B cell (primary cell): ENCODE results near the gene BAZ2B. TPM values are rescaled to one million over a fixed set of nuclear protein-coding genes. Genes with fewer than 3 reads are reported as not detected.

Source experiments
- ATAC-seq: fragments of 200-7000 bp; cut with Tn5 transposase; one replicate; pipeline ENCODE4 v1.10.0; 2021; ENCODE audit warnings: low read depth, mild to moderate bottlenecking, moderate number of reproducible peaks, moderate library complexity
- CTCF ChIA-PET: fragments of 350-600 bp; sonication (Branson Sonifier 250); formaldehyde crosslinking; loops from one replicate; lab custom pipeline; 2021; ENCODE audit warnings: antibody characterized with exemption, inconsistent platforms; lab: Charles Lee
- POLR2A ChIA-PET: fragments of 350-600 bp; sonication (Branson Sonifier 250); formaldehyde crosslinking; loops from one replicate; lab custom pipeline; 2021; ENCODE audit warnings: antibody characterized with exemption; lab: Charles Lee
- DNase-seq: peaks from one replicate; pipeline ENCODE4 v3.0.0; 2013
- H2AFZ ChIP-seq: 2 replicates; pipeline ENCODE4 v1.6.1; 2012; ENCODE audit warnings: mild to moderate bottlenecking, low read depth, low read length; ENCODE audit not compliant: insufficient read depth, poor library complexity, severe bottlenecking
- H3K27ac ChIP-seq, 2 donors: 1 replicate in 1 of 2; 2 replicates in 1 of 2; pipeline ENCODE4 v1.5.1; 2012 to 2013; ENCODE audit warnings: low read length in 2 of 2, mild to moderate bottlenecking in 2 of 2, moderate library complexity in 1 of 2
- H3K27me3 ChIP-seq, 4 experiments: fragments of 200-600 bp in 1 of 4; sonication (generic) in 1 of 4; replicated peaks in 1 of 4; 1 replicate in 2 of 4; 2 replicates in 2 of 4; pipeline versions ENCODE4 v1.6.1 to v1.7.0; 2013 to 2016; ENCODE audit warnings: low read length in 3 of 4, mild to moderate bottlenecking in 2 of 4, mixed read lengths in 1 of 4, moderate library complexity in 1 of 4; ENCODE audit not compliant: insufficient read depth in 4 of 4, control insufficient read depth in 3 of 4; ENCODE audit errors: control extremely low read depth in 1 of 4
- H3K36me3 ChIP-seq, 2 experiments: replicated peaks in 1 of 2; 1 replicate in 1 of 2; 2 replicates in 1 of 2; pipeline versions ENCODE4 v1.6.1 to v1.7.1; 2013; ENCODE audit warnings: low read length in 1 of 2; ENCODE audit not compliant: insufficient read depth in 2 of 2, control insufficient read depth in 1 of 2; ENCODE audit errors: control extremely low read depth in 1 of 2, extremely low read depth in 1 of 2
- H3K4me1 ChIP-seq, 2 donors: fragments of 200-600 bp in 1 of 2; sonication (generic) in 1 of 2; 1 replicate in 1 of 2; 2 replicates in 1 of 2; pipeline versions ENCODE4 v1.5.1 to v1.6.1; 2013 to 2017; ENCODE audit warnings: low read length in 2 of 2; ENCODE audit not compliant: control insufficient read depth in 2 of 2, insufficient read depth in 2 of 2
- H3K4me2 ChIP-seq: replicated peaks from 2 replicates; pipeline ENCODE3; 2012; ENCODE audit warnings: mild to moderate bottlenecking, low read depth, low read length; ENCODE audit not compliant: poor library complexity, severe bottlenecking
- H3K4me3 ChIP-seq, 5 experiments: fragments of 200-600 bp in 1 of 5; sonication (generic) in 1 of 5; 1 replicate in 3 of 5; 2 replicates in 2 of 5; pipeline versions ENCODE4 v1.5.1 to v1.7.0; 2011 to 2016; ENCODE audit warnings: low read length in 4 of 5, mild to moderate bottlenecking in 4 of 5, low read depth in 2 of 5, control low read depth in 1 of 5, moderate library complexity in 1 of 5; ENCODE audit not compliant: insufficient read depth in 1 of 5; ENCODE audit errors: control extremely low read depth in 1 of 5, extremely low read depth in 1 of 5
- H3K79me2 ChIP-seq: fragments of 200-600 bp; sonication (generic); one replicate; pipeline ENCODE4 v1.6.0; 2016; ENCODE audit warnings: low read length; ENCODE audit not compliant: control insufficient read depth, insufficient read depth
- H3K9ac ChIP-seq: fragments of 200-600 bp; sonication (generic); 2 replicates; pipeline ENCODE4 v1.6.1; 2017; ENCODE audit warnings: mild to moderate bottlenecking, low read length, moderate library complexity
- H3K9me3 ChIP-seq, 3 donors: one replicate each; pipeline versions ENCODE4 v1.6.1 to v1.7.1; 2013; ENCODE audit warnings: low read length in 2 of 3; ENCODE audit not compliant: control insufficient read depth in 2 of 3, insufficient read depth in 1 of 3; ENCODE audit errors: control extremely low read depth in 1 of 3
- H4K20me1 ChIP-seq: 2 replicates; pipeline ENCODE4 v1.6.0; 2012; ENCODE audit warnings: mild to moderate bottlenecking, low read length; ENCODE audit not compliant: insufficient read depth, control insufficient read depth, poor library complexity, severe bottlenecking
- H3K27ac Mint-ChIP-seq: one replicate; pipeline ENCODE4 v1.8.0; 2021; ENCODE audit warnings: mixed read lengths
- H3K27me3 Mint-ChIP-seq: one replicate; pipeline ENCODE4 v1.8.0; 2021; ENCODE audit warnings: mixed read lengths
- H3K4me1 Mint-ChIP-seq: one replicate; pipeline ENCODE4 v1.8.0; 2021; ENCODE audit warnings: mixed read lengths
- H3K4me3 Mint-ChIP-seq: one replicate; pipeline ENCODE4 v1.8.0; 2021; ENCODE audit warnings: mixed read lengths
- H3K9me3 Mint-ChIP-seq: one replicate; pipeline ENCODE4 v1.8.0; 2022; ENCODE audit warnings: mixed read lengths; ENCODE audit not compliant: insufficient read depth
- EZH2 ChIP-seq: IDR thresholded peaks from 2 replicates; pipeline ENCODE4 v1.6.1; 2012; ENCODE audit warnings: borderline replicate concordance, low read depth, mild to moderate bottlenecking, moderate library complexity, low read length; ENCODE audit not compliant: insufficient read depth, poor library complexity, severe bottlenecking
- WGBS: methylation state at CpG from one replicate; pipeline ENCODE4 v1.1.5; 2013; ENCODE audit warnings: missing lambda C conversion rate; ENCODE audit not compliant: insufficient coverage; 5-methylcytosine and 5-hydroxymethylcytosine counted together
- intact Hi-C: fragments of 100-400 bp; cut with micrococcal nuclease; formaldehyde crosslinking; loops from one replicate; pipeline ENCODE4 v1.10.0; 2022
- polyA plus RNA-seq: library from polyadenylated mRNA; depleted of rRNA; stranded (reverse); fragments of >200 nt; gene quantifications from 2 replicates; pipeline ENCODE4 v1.2.3, GENCODE V29; 2012
- total RNA-seq, 2 donors: library from RNA; stranded (reverse); fragments of 120-200 nt in 1 of 2; gene quantifications; 1 replicate in 1 of 2; 2 replicates in 1 of 2; pipeline versions ENCODE4 v1.2.3 to v1.2.4, GENCODE V29; 2013 to 2022
- TF ChIP-seq, protein P1 (sequence below): fragments of 200-600 bp; IDR thresholded peaks from one replicate; pipeline ENCODE4 v1.8.0; 2022; ENCODE audit warnings: antibody characterized with exemption, mild to moderate bottlenecking

Gene BAZ2B
- total and polyA plus RNA-seq, 2 donors (not counting 1 experiment from before 2014, with no cell fraction given), result 8.6 to 42.3 TPM

GRCh38 chr2:159382447-159383028, 233.8 kb downstream of the BAZ2B start:
- no peaks in the 10 kb centered on the region for H3K79me2 ChIP-seq
- ChIA-PET POLR2A (no interaction called here), CTCF (no interaction called here)
- TF ChIP-seq, protein P1, sequence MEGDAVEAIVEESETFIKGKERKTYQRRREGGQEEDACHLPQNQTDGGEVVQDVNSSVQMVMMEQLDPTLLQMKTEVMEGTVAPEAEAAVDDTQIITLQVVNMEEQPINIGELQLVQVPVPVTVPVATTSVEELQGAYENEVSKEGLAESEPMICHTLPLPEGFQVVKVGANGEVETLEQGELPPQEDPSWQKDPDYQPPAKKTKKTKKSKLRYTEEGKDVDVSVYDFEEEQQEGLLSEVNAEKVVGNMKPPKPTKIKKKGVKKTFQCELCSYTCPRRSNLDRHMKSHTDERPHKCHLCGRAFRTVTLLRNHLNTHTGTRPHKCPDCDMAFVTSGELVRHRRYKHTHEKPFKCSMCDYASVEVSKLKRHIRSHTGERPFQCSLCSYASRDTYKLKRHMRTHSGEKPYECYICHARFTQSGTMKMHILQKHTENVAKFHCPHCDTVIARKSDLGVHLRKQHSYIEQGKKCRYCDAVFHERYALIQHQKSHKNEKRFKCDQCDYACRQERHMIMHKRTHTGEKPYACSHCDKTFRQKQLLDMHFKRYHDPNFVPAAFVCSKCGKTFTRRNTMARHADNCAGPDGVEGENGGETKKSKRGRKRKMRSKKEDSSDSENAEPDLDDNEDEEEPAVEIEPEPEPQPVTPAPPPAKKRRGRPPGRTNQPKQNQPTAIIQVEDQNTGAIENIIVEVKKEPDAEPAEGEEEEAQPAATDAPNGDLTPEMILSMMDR, result no peak
- TF ChIP-seq EZH2, result no peak
- DNase-seq (no peak), ATAC-seq (no peak)
- no peak overlapping the region for H3K27ac ChIP-seq
- intact Hi-C loops, result no loop called here
- no peaks in the 10 kb centered on the region for H3K27me3 Mint-ChIP-seq
- WGBS, result 100% methylated on average over 2 of the region's 6 CpGs
- H3K27ac Mint-ChIP-seq, result no peak overlapping the region
- no peak overlapping the region for H3K9ac ChIP-seq
- no peaks in the 10 kb centered on the region for H4K20me1 ChIP-seq
- H3K4me3 Mint-ChIP-seq, result no peak overlapping the region
- H3K4me3 ChIP-seq, result no peak overlapping the region
- no peak overlapping the region for H3K4me2 ChIP-seq
- H3K4me1 ChIP-seq, result no peaks in the 10 kb centered on the region
- H3K27me3 ChIP-seq, result no peaks in the 10 kb centered on the region
- H3K9me3 Mint-ChIP-seq, result no peaks in the 10 kb centered on the region
- peaks cover 5 to 8% of the 10 kb centered on the region in 2 experiments for H3K36me3 ChIP-seq
- H3K9me3 ChIP-seq, result no peaks in the 10 kb centered on the region
- H3K4me1 Mint-ChIP-seq, result no peaks in the 10 kb centered on the region
- no peak overlapping the region for H2AFZ ChIP-seq

DNA sequence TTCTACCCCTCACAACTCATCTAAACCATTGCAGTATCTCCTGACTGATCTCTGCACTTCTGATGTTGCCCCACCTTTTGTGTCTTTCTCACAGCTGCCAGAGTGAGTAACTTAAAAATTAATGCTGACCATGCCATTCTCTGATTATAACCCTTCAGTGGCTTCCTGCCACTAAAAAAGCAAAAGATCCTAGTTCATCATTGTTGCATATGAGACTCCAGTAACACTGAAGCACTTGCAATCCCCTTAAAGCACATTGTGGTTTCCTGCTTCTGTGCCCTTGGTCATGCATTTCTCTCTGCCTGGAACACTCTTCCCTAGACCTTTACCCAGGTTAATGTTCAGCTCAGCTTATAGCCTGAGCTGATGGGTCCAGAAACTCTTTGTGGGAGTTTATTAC, 234.8 kb downstream of the BAZ2B start:
- no peak overlapping the region for H3K4me2 ChIP-seq
- Mint-ChIP-seq H3K27me3 (no peaks in the 10 kb centered on the region), H3K4me3 (no peak overlapping the region), H3K27ac (no peak overlapping the region), H3K9me3 (no peaks in the 10 kb centered on the region), H3K4me1 (no peaks in the 10 kb centered on the region)
- no peak overlapping the region for H3K27ac ChIP-seq
- H3K4me3 ChIP-seq, result no peak overlapping the region
- TF ChIP-seq, protein P1, result peak; percentile 6
- no peak for TF ChIP-seq EZH2
- H2AFZ ChIP-seq, result no peak overlapping the region
- H4K20me1 ChIP-seq, result no peaks in the 10 kb centered on the region
- DNase-seq, result no peak
- H3K36me3 ChIP-seq, result peaks cover 5 to 8% of the 10 kb centered on the region in 2 experiments
- H3K9ac ChIP-seq, result no peak overlapping the region
- ChIA-PET CTCF (no interaction called here), POLR2A (no interaction called here)
- no peaks in the 10 kb centered on the region for H3K79me2 ChIP-seq
- no peaks in the 10 kb centered on the region for H3K4me1 ChIP-seq
- intact Hi-C loops, result no loop called here
- H3K27me3 ChIP-seq, result no peaks in the 10 kb centered on the region
- ATAC-seq, result no peak
- H3K9me3 ChIP-seq, result no peaks in the 10 kb centered on the region
